ENCODE data around the gene FAM120AOS. TPM values are rescaled to one million over a fixed set of nuclear protein-coding genes. Genes with fewer than 3 reads are reported as not detected.
A peak's percentile ranks its signal among the peaks of the same experiment; 100 is the strongest.

FAM120AOS gene
- total and polyA plus RNA-seq, 2 experiments from 2014 or later = 36.6 to 43.4 TPM

DNA sequence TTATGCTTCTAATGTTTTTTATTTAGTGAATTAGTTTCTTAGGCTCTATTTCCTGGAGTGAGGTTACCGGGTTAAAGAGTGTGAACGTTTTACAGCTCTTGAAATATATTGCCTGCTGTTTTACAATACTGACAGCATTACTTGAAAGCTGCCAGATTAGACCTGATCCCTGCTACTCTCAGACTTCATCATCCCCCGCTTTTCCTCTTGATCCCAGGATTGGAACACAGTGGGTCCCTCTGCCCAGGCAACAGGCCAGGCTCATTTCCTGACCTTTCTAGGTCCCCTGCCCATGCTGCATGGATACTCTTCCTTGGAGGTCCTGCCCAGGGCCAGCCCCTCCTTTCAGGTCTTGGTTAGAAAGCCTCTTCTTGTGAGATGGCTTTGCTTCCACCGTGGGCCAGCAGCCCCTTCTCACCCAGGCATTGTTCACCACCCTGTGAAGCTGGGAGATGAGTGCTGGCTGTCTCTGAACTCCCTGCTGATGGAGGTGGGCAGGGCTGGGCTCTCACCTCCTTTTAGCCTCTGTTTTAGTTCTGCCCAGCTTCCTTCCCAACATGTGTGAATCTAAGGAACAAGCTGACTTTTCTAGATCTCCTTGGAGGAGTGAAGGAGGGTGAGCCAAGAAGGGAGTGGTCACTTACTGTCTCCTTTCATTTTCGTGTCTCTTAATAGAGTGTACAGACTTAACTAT lies 15.5 kb upstream of the FAM120AOS start:
- Histone ChIP-seq H3K9ac (peak overlapping the region; percentile 36), H3K4me3 (peak overlapping the region; percentile 38), H3K27me3 (replicated peaks; ENCODE audit: insufficient read depth) (no peaks in the 10 kb centered on the region), H2AFZ (no peak overlapping the region), H3K36me3 (ENCODE audit: low read depth) (no peaks in the 10 kb centered on the region), H3K4me1 (ENCODE audit: insufficient read depth) (peaks cover 31% of the 10 kb centered on the region), H4K20me1 (ENCODE audit: insufficient read depth) (no peaks in the 10 kb centered on the region; the same call in none of the 2 replicates), H3K9me3 (ENCODE audit: low read depth) (no peaks in the 10 kb centered on the region), H3K27ac (peak overlapping the region; percentile 39), H3K4me2 (ENCODE audit: unreplicated experiment) (peak overlapping the region; percentile 79), H3K79me2 (ENCODE audit: insufficient read depth) (peaks cover 100% of the 10 kb centered on the region), H3K9me2 (ENCODE audit: insufficient read depth) (no peaks in the 10 kb centered on the region), H3F3A (ENCODE audit: insufficient read depth) (0 out of 2 replicates have a peak, but pooled peaks cover 4% of the 10 kb centered on the region)
- in situ Hi-C loops (cut with MboI) = no loop called here
- 12 to 15% methylated on average over 5 of the region's 5 CpGs for WGBS, 2 experiments (ENCODE audit: low coverage in 1 of 2, low lambda C conversion rate in 2 of 2, missing lambda C conversion rate in 2 of 2)
- TF ChIP-seq EZH2 (IDR thresholded peaks at IDR 0.05; ENCODE audit: insufficient read depth, poor library complexity, severe bottlenecking) = no peak
- peak; percentile 65 for DNase-seq

DNA sequence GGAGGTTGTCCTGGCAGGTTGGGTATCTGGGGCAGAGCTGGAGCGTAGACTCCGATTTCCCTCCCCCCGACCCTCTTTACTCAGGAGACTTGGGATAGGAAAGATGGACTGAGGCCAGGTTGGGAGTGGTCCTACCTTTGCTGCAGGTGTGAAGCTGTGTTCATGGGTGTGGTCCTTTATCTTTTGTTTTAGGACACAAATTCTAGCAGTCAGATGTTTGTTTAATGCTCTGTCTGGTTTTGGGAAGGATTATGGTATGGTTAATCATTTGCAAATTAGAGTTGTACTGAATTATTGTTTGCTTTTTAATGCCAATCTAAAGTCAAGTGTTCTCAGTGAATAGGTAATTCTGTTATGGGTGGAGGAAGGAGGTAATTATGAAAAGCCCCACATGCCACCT lies 14.1 kb upstream of the FAM120AOS start:
- no peaks in the 10 kb centered on the region for H3K9me2 ChIP-seq (ENCODE audit: insufficient read depth)
- 85 to 86% methylated on average over 3 of the region's 3 CpGs for WGBS, 2 experiments (ENCODE audit: low coverage in 1 of 2, low lambda C conversion rate in 2 of 2, missing lambda C conversion rate in 2 of 2)
- no peaks in the 10 kb centered on the region for H3K36me3 ChIP-seq (ENCODE audit: low read depth)
- H3K79me2 ChIP-seq (ENCODE audit: insufficient read depth) = peaks cover 100% of the 10 kb centered on the region
- H3K4me2 ChIP-seq (ENCODE audit: unreplicated experiment) = no peak overlapping the region
- no peaks in the 10 kb centered on the region for H3K27me3 ChIP-seq (replicated peaks; ENCODE audit: insufficient read depth)
- TF ChIP-seq EZH2phosphoT487 (IDR thresholded peaks at IDR 0.05; ENCODE audit: insufficient read depth, low read depth) (no peak), EZH2 (IDR thresholded peaks at IDR 0.05; ENCODE audit: insufficient read depth, poor library complexity, severe bottlenecking) (no peak)
- H3K4me3 ChIP-seq = no peak overlapping the region
- peaks cover 27% of the 10 kb centered on the region for H3K4me1 ChIP-seq (ENCODE audit: insufficient read depth)
- peaks cover 10% of the 10 kb centered on the region for H4K20me1 ChIP-seq (ENCODE audit: insufficient read depth)
- DNase-seq = no peak
- H3K27ac ChIP-seq = no peak overlapping the region
- no peak overlapping the region for H2AFZ ChIP-seq
- 0 out of 2 replicates have a peak, but pooled peaks cover 4% of the 10 kb centered on the region for H3F3A ChIP-seq (ENCODE audit: insufficient read depth)
- in situ Hi-C loops (cut with MboI) = no loop called here
- H3K9me3 ChIP-seq (ENCODE audit: low read depth) = no peaks in the 10 kb centered on the region
- no peak overlapping the region for H3K9ac ChIP-seq

DNA sequence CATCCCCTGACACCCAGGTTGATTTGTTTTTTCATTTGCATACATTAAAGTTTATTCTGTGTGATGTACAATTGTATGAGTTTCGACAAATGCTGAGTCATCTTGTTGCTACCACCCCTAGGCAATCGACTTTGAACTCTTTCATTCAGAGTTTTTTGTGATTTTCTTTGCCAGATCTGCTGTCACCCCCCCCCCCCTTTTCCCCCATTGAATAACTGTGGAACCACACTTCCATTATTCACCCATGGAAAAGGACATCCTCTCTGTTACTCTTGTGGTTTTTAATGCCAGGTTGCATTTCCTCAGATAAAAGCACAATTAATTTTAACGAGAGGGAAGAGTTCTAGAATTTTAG lies 13.7 kb upstream of the FAM120AOS start:
- no peak for DNase-seq
- 57 to 66% methylated on average over 3 of the region's 3 CpGs for WGBS, 2 experiments (ENCODE audit: low coverage in 1 of 2, low lambda C conversion rate in 2 of 2, missing lambda C conversion rate in 2 of 2)
- Histone ChIP-seq H3K79me2 (ENCODE audit: insufficient read depth) (peaks cover 100% of the 10 kb centered on the region), H4K20me1 (ENCODE audit: insufficient read depth) (peaks cover 10% of the 10 kb centered on the region), H3K9me3 (ENCODE audit: low read depth) (no peaks in the 10 kb centered on the region), H3K27ac (no peak overlapping the region), H3K9me2 (ENCODE audit: insufficient read depth) (no peaks in the 10 kb centered on the region), H3K4me3 (no peak overlapping the region), H3K27me3 (replicated peaks; ENCODE audit: insufficient read depth) (no peaks in the 10 kb centered on the region), H3K4me2 (ENCODE audit: unreplicated experiment) (no peak overlapping the region), H3K36me3 (ENCODE audit: low read depth) (no peaks in the 10 kb centered on the region), H3F3A (ENCODE audit: insufficient read depth) (0 out of 2 replicates have a peak, but pooled peaks cover 4% of the 10 kb centered on the region), H3K9ac (no peak overlapping the region), H3K4me1 (ENCODE audit: insufficient read depth) (peaks cover 27% of the 10 kb centered on the region), H2AFZ (no peak overlapping the region)
- TF ChIP-seq EZH2phosphoT487 (IDR thresholded peaks at IDR 0.05; ENCODE audit: insufficient read depth, low read depth) (no peak), EZH2 (IDR thresholded peaks at IDR 0.05; ENCODE audit: insufficient read depth, poor library complexity, severe bottlenecking) (no peak)
- in situ Hi-C loops (cut with MboI) = no loop called here

DNA sequence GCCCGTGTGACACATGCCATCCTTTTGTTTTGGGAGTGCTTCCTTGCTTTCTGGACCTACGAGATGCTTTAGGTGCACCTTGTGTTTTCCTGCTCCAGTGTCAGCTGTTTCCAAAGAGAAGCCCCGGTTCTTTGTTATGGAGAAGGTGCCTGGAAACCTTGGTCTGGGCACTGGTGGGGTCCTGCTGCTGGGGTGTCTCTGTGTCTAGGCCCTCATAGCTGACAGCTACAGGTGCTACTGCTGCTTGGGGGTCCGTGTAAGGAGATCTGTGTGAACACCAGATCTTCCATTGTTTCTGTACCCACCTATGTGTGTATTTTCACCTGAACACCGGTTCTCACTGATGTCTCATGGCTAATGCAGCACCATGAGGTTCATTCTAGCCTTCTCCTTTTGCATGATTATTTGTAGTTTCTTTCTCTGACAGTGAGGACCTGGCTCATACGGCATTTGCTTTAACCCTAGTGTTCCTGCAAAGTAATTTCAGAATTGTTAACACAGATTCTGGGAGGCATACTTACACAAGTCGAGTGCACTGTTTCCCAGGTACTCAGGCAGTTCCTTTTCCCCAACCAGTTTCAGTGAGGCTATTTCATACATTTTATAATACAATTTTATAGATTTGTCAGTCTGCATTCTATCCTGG lies 13.2 kb upstream of the FAM120AOS start:
- no peak overlapping the region for H2AFZ ChIP-seq
- H3K79me2 ChIP-seq (ENCODE audit: insufficient read depth) = peaks cover 100% of the 10 kb centered on the region
- no peak overlapping the region for H3K9ac ChIP-seq
- no peaks in the 10 kb centered on the region for H3K9me3 ChIP-seq (ENCODE audit: low read depth)
- WGBS, 2 experiments (ENCODE audit: low coverage in 1 of 2, low lambda C conversion rate in 2 of 2, missing lambda C conversion rate in 2 of 2) = 62 to 63% methylated on average over 7 of the region's 7 CpGs
- DNase-seq = no peak
- H3F3A ChIP-seq (ENCODE audit: insufficient read depth) = 0 out of 2 replicates have a peak, but pooled peaks cover 4% of the 10 kb centered on the region
- no peak overlapping the region for H3K27ac ChIP-seq
- no peaks in the 10 kb centered on the region for H3K27me3 ChIP-seq (replicated peaks; ENCODE audit: insufficient read depth)
- TF ChIP-seq EZH2 (IDR thresholded peaks at IDR 0.05; ENCODE audit: insufficient read depth, poor library complexity, severe bottlenecking) = no peak
- no peak for TF ChIP-seq EZH2phosphoT487 (IDR thresholded peaks at IDR 0.05; ENCODE audit: insufficient read depth, low read depth)
- H3K4me2 ChIP-seq (ENCODE audit: unreplicated experiment) = no peak overlapping the region
- in situ Hi-C loops (cut with MboI) = no loop called here
- peaks cover 15% of the 10 kb centered on the region for H4K20me1 ChIP-seq (ENCODE audit: insufficient read depth)
- no peaks in the 10 kb centered on the region for H3K36me3 ChIP-seq (ENCODE audit: low read depth)
- H3K9me2 ChIP-seq (ENCODE audit: insufficient read depth) = no peaks in the 10 kb centered on the region
- no peak overlapping the region for H3K4me3 ChIP-seq
- H3K4me1 ChIP-seq (ENCODE audit: insufficient read depth) = peaks cover 23% of the 10 kb centered on the region
